AG04450 (cell line): ENCODE results near the gene SMARCA2. TPM values are rescaled to one million over a fixed set of nuclear protein-coding genes. Genes with fewer than 3 reads are reported as not detected.
A peak's percentile ranks its signal among the peaks of the same experiment; 100 is the strongest.

ENCODE experiments used
- CTCF ChIA-PET: fragments of 300-600, 350-600 bp; formaldehyde crosslinking; extraction: SDS; loops from one replicate; lab custom pipeline; 2022; ENCODE audit warnings: antibody characterized with exemption, inconsistent platforms; lab: Charles Lee
- POLR2A ChIA-PET: fragments of 350-600 bp; formaldehyde crosslinking; extraction: SDS; loops from one replicate; lab custom pipeline; 2021; ENCODE audit warnings: antibody characterized with exemption, inconsistent platforms; lab: Yijun Ruan, JAX
- DNase-seq: peaks from one replicate; pipeline ENCODE4 v3.0.0-alpha.2; 2011; ENCODE audit warnings: low read depth, low spot score
- H3K27ac ChIP-seq: one replicate; pipeline ENCODE4 v1.5.1; 2012; ENCODE audit warnings: low read depth, low read length, control low read depth
- H3K27me3 ChIP-seq: one replicate; pipeline ENCODE4 v1.6.0; 2012; ENCODE audit warnings: low read length; ENCODE audit not compliant: control insufficient read depth, insufficient read depth
- H3K4me3 ChIP-seq: 2 replicates; pipeline ENCODE4 v1.5.1; 2011; ENCODE audit warnings: mild to moderate bottlenecking, low read depth, low read length, control low read depth
- H3K9me3 ChIP-seq: 2 replicates; pipeline ENCODE4 v1.5.1; 2012; ENCODE audit warnings: low read length; ENCODE audit not compliant: control insufficient read depth, insufficient read depth
- polyA plus RNA-seq: library from polyadenylated mRNA; depleted of rRNA; stranded (reverse); fragments of >200 nt; gene quantifications from 2 replicates; pipeline ENCODE4 v1.2.3, GENCODE V29; 2011
- TF ChIP-seq, protein P1 (sequence below): IDR thresholded peaks from 2 replicates; pipeline ENCODE4 v1.5.1; 2011; ENCODE audit warnings: low read depth, low read length, control low read depth, inconsistent platforms

The SMARCA2 gene
- polyA plus RNA-seq, 1 experiment: 51.2 TPM

- TF ChIP-seq, protein P1, sequence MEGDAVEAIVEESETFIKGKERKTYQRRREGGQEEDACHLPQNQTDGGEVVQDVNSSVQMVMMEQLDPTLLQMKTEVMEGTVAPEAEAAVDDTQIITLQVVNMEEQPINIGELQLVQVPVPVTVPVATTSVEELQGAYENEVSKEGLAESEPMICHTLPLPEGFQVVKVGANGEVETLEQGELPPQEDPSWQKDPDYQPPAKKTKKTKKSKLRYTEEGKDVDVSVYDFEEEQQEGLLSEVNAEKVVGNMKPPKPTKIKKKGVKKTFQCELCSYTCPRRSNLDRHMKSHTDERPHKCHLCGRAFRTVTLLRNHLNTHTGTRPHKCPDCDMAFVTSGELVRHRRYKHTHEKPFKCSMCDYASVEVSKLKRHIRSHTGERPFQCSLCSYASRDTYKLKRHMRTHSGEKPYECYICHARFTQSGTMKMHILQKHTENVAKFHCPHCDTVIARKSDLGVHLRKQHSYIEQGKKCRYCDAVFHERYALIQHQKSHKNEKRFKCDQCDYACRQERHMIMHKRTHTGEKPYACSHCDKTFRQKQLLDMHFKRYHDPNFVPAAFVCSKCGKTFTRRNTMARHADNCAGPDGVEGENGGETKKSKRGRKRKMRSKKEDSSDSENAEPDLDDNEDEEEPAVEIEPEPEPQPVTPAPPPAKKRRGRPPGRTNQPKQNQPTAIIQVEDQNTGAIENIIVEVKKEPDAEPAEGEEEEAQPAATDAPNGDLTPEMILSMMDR: peak; percentile 36
- ChIA-PET CTCF (interaction anchor here (1.0 to 3.5 kb wide), 6 partner anchors 11 to 199 kb away, joined by 3 to 19 read pairs (median 3); no protein-coding TSS in a partner anchor), POLR2A (no interaction called here)
- Histone ChIP-seq H3K27me3 (no peaks in the 10 kb centered on the region), H3K4me3 (no peak overlapping the region), H3K27ac (no peak overlapping the region), H3K9me3 (no peaks in the 10 kb centered on the region)
- DNase-seq: peak; percentile 11
Observed at GRCh38 chr9:2120926-2121689, 106.0 kb downstream of the SMARCA2 start.

DNA sequence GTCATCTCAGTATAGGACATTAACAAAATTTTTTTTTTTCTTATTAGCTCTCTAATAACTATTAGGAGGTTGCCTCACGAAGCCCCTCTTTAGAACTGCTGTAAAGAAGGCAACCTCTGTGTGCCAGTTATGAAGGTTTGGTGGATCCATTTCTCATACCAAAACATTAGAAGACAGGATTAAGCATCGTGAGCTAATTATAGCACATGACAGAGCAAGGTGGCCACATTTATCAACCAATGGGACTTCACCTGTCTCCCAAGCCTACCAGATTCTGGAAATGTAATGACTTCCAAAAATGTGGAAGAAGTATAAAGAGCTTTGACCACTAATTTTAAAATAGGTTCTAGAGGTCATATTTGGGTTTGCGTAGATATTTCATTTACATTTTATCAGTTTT is 107.2 kb downstream of the SMARCA2 start:
- POLR2A ChIA-PET: no interaction called here
- TF ChIP-seq, protein P1: no peak
- no peak for DNase-seq
- Histone ChIP-seq H3K4me3 (no peak overlapping the region), H3K27ac (no peak overlapping the region), H3K27me3 (no peaks in the 10 kb centered on the region), H3K9me3 (no peaks in the 10 kb centered on the region)
- CTCF ChIA-PET: interaction anchor here (1.0 to 3.5 kb wide), 4 partner anchors 10 to 198 kb away, joined by 3 to 19 read pairs (median 4); no protein-coding TSS in a partner anchor

DNA sequence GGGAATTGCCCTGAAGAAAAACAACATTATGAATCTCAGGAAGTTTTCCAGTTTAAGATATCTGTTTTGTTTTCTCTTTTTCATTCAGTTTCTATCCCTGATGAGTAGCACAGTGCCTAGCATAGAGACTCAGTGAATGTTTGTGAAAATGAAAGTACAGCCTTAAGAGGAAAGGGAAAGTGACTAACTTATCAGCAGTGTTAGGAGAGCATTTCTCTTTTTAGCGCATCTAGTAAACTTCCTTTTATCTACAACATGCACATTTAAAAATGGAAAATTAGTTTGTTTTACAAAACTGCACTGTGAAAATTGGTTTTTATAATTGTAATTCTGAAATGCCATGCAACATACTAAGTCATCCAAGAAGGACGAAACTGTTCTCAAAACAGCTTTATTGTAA is 110.8 kb downstream of the SMARCA2 start:
- DNase-seq: no peak
- POLR2A ChIA-PET: no interaction called here

DNA sequence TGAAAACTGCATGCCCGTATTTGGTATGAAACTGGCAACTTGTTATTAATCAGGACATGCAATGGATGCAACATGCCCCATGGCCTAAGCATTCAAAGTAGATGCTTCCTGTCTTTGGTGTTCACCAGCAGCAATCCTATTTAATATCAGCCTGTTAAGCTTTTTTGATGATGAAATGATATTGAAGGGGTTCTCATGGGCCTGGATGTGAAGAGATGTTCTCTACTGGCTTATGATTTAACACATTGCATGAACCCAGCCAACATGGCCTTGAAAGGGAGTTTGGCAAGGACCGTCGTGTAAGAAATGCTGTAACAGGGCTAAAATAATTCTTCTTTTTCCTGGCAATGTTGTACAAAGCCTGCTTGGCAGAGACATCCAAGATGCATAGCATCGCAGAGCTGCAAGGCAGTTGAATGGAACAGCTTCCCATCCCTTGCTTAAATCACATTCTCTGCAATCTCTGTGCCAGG is 111.2 kb downstream of the SMARCA2 start:
- Histone ChIP-seq H3K27ac (no peak overlapping the region), H3K4me3 (no peak overlapping the region), H3K27me3 (no peaks in the 10 kb centered on the region), H3K9me3 (no peaks in the 10 kb centered on the region)
- DNase-seq: no peak
- ChIA-PET CTCF (interaction anchor here (0.6 to 2.0 kb wide), 4 partner anchors 10 to 602 kb away, joined by 3 to 10 read pairs (median 4); no protein-coding TSS in a partner anchor), POLR2A (no interaction called here)
- TF ChIP-seq, protein P1: no peak

More for the DNA sequence above, 110.8 kb downstream of the SMARCA2 start:
- CTCF ChIA-PET: interaction anchor here (0.6 to 2.0 kb wide), 4 partner anchors 10 to 602 kb away, joined by 3 to 10 read pairs (median 4); no protein-coding TSS in a partner anchor
- no peaks in the 10 kb centered on the region for H3K27me3 ChIP-seq
- TF ChIP-seq, protein P1: no peak
- H3K9me3 ChIP-seq: no peaks in the 10 kb centered on the region
- no peak overlapping the region for H3K27ac ChIP-seq
- H3K4me3 ChIP-seq: peak overlapping the region; percentile 8

GRCh38 chr9:2127486-2127885 is 112.3 kb downstream of the SMARCA2 start:
- ChIA-PET CTCF (interaction anchor here (1.0 kb wide), 1 partner anchor 54 kb away, joined by 4 read pairs; no protein-coding TSS in a partner anchor), POLR2A (no interaction called here)
- Histone ChIP-seq H3K27ac (no peak overlapping the region), H3K27me3 (no peaks in the 10 kb centered on the region), H3K4me3 (no peak overlapping the region), H3K9me3 (no peaks in the 10 kb centered on the region)
- TF ChIP-seq, protein P1: no peak
- peak; percentile 8 for DNase-seq
